HepG2 (cell line): ENCODE measurements around the gene HDAC8.

ENCODE experiments used
- BORCS8-MEF2B ChIP-seq: sonication (generic); formaldehyde crosslinking; IDR thresholded peaks from 2 replicates; pipeline ENCODE4 v1.8.0; 2022; ENCODE audit warnings: mild to moderate bottlenecking, missing genetic modification reagents
- HDAC6 ChIP-seq: fragments of 200-600 bp; sonication (generic); IDR thresholded peaks from 2 replicates; pipeline ENCODE4 v1.7.0; 2017; ENCODE audit warnings: mild to moderate bottlenecking, antibody characterized with exemption, low read length, low read depth
- JUN ChIP-seq: sonication (generic); formaldehyde crosslinking; IDR thresholded peaks from 2 replicates; pipeline ENCODE4 v1.4.0; 2020; ENCODE audit warnings: mild to moderate bottlenecking, missing genetic modification reagents
- NR3C1 ChIP-seq: sonication (generic); formaldehyde crosslinking; IDR thresholded peaks from 2 replicates; pipeline ENCODE4 v1.4.0; 2020; ENCODE audit warnings: missing genetic modification reagents
- SAFB2 ChIP-seq: sonication (generic); formaldehyde crosslinking; IDR thresholded peaks from 2 replicates; pipeline ENCODE4 v1.5.1; 2020; ENCODE audit warnings: missing genetic modification reagents, low read depth, mild to moderate bottlenecking, borderline replicate concordance
- SP2 ChIP-seq: sonication (generic); formaldehyde crosslinking; IDR thresholded peaks from 2 replicates; pipeline ENCODE4 v1.5.1; 2020; ENCODE audit warnings: mild to moderate bottlenecking, missing genetic modification reagents

DNA sequence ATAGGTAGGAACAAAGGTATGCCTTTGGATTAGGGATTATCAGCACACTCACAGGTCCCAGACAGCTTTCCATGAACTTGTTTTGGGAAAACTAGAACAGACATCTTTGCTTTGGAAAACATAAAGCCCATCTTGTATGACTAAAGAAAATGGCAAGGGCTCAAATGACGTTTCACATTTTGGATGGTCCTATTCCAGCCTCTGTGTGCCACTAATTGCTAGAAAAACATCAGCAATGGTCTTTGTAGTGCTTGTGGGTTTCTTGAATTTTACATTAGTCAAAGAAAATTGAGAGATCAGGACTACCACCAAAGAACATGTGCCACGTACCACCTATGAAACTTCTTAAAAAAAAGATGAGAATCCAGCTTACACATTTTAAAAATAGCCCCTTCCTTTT lies 111.4 kb downstream of the HDAC8 start:
- no peak for TF ChIP-seq BORCS8-MEF2B (CRISPR knock-in tag)
- TF ChIP-seq SP2 (CRISPR knock-in tag): no peak
- no peak for TF ChIP-seq HDAC6
- no peak for TF ChIP-seq SAFB2 (CRISPR knock-in tag)
- TF ChIP-seq NR3C1: no peak
- TF ChIP-seq JUN: no peak
